GM19025 (cell line): Measurements from ENCODE around the gene BTBD9.
"Not testable (repeated sequence)": the region's sequence is repeated elsewhere in the genome, so short reads cannot be mapped to it uniquely, and the experiment has no call there.

Source experiments
- ATAC-seq: cut with Tn5 transposase; IDR thresholded peaks from one replicate; pipeline ENCODE4 v1.9.1; 2021; ENCODE audit warnings: mild to moderate bottlenecking, low read depth, moderate library complexity; ENCODE audit not compliant: unreplicated experiment

Gene BTBD9

GRCh38 chr6:38445336-38445735 is 194.4 kb downstream of the BTBD9 start:
- ATAC-seq, result no peak

GRCh38 chr6:38443352-38444144 is 196.2 kb downstream of the BTBD9 start:
- ATAC-seq, result no peak

GRCh38 chr6:38438097-38438496 is 201.6 kb downstream of the BTBD9 start:
- ATAC-seq, result no peak

GRCh38 chr6:38436726-38437465 is 202.8 kb downstream of the BTBD9 start:
- ATAC-seq, result no peak

- ATAC-seq, result no peak
Observed at GRCh38 chr6:38435330-38435729, 204.4 kb downstream of the BTBD9 start.

- ATAC-seq, result no peak
Observed at GRCh38 chr6:38434051-38434450, 205.7 kb downstream of the BTBD9 start.

- ATAC-seq, result no peak
Observed at GRCh38 chr6:38432479-38432878, 207.2 kb downstream of the BTBD9 start.

GRCh38 chr6:38432079-38432478 is 207.7 kb downstream of the BTBD9 start:
- ATAC-seq, result no peak

- no peak for ATAC-seq
Observed at GRCh38 chr6:38429546-38429945, 210.2 kb downstream of the BTBD9 start.

GRCh38 chr6:38427492-38428210 is 212.1 kb downstream of the BTBD9 start:
- ATAC-seq, result peak; percentile 61

GRCh38 chr6:38425788-38426488 is 213.8 kb downstream of the BTBD9 start:
- not testable (repeated sequence) for ATAC-seq

GRCh38 chr6:38423746-38424145 is 216.0 kb downstream of the BTBD9 start:
- ATAC-seq, result no peak

GRCh38 chr6:38420207-38420606 is 219.5 kb downstream of the BTBD9 start:
- ATAC-seq, result no peak

- ATAC-seq, result no peak
Observed at GRCh38 chr6:38417521-38417920, 222.2 kb downstream of the BTBD9 start.

GRCh38 chr6:38415231-38416005 is 224.3 kb downstream of the BTBD9 start:
- no peak for ATAC-seq

GRCh38 chr6:38413102-38413800 is 226.5 kb downstream of the BTBD9 start:
- ATAC-seq, result no peak

GRCh38 chr6:38407192-38407591 is 232.5 kb downstream of the BTBD9 start:
- ATAC-seq, result no peak

GRCh38 chr6:38406096-38406495 is 233.6 kb downstream of the BTBD9 start:
- no peak for ATAC-seq

- no peak for ATAC-seq
Observed at GRCh38 chr6:38404900-38405556, 234.7 kb downstream of the BTBD9 start.
